ENCODE results near the gene HIPK3.

Gene HIPK3

DNA sequence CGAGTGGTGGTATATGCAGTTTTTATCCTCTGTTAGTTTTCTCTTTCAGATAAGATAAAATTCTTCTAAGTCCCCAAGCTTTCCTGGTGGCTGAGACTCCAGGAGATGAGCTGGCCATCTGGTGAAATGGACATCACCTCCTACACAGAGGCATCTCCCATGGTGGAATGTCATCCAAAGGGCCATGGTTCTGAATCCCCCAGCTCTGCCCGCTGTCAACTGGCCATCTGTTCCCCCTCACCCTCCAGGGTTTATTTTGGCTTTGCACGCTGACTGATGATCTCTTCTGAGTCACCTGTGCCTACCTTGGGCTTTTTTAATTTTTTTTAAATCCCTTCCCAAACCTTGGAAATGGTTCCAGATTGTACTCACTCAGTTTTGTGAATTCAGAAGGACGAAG lies 142.2 kb downstream of the HIPK3 start:
- no peaks in the 10 kb centered on the region for H3K27me3 ChIP-seq (ENCODE audit: insufficient read depth, poor library complexity, severe bottlenecking)
- TF ChIP-seq, protein P1, sequence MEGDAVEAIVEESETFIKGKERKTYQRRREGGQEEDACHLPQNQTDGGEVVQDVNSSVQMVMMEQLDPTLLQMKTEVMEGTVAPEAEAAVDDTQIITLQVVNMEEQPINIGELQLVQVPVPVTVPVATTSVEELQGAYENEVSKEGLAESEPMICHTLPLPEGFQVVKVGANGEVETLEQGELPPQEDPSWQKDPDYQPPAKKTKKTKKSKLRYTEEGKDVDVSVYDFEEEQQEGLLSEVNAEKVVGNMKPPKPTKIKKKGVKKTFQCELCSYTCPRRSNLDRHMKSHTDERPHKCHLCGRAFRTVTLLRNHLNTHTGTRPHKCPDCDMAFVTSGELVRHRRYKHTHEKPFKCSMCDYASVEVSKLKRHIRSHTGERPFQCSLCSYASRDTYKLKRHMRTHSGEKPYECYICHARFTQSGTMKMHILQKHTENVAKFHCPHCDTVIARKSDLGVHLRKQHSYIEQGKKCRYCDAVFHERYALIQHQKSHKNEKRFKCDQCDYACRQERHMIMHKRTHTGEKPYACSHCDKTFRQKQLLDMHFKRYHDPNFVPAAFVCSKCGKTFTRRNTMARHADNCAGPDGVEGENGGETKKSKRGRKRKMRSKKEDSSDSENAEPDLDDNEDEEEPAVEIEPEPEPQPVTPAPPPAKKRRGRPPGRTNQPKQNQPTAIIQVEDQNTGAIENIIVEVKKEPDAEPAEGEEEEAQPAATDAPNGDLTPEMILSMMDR (IDR thresholded peaks at IDR 0.05; ENCODE audit: poor library complexity, severe bottlenecking), result no peak
- H3K36me3 ChIP-seq (ENCODE audit: low read depth), result no peaks in the 10 kb centered on the region; the same call in 1 of the 2 replicates
- H3K4me1 ChIP-seq (ENCODE audit: insufficient read depth, poor library complexity, severe bottlenecking), result no peaks in the 10 kb centered on the region
- H3K4me3 ChIP-seq (ENCODE audit: severe bottlenecking), result no peak overlapping the region
- H3K27ac ChIP-seq (ENCODE audit: poor library complexity, severe bottlenecking), result no peak overlapping the region
- ATAC-seq (ENCODE audit: low read depth) (no peak), DNase-seq (ENCODE audit: low spot score) (no peak)
- H3K9me3 ChIP-seq (ENCODE audit: severe bottlenecking), result no peaks in the 10 kb centered on the region

DNA sequence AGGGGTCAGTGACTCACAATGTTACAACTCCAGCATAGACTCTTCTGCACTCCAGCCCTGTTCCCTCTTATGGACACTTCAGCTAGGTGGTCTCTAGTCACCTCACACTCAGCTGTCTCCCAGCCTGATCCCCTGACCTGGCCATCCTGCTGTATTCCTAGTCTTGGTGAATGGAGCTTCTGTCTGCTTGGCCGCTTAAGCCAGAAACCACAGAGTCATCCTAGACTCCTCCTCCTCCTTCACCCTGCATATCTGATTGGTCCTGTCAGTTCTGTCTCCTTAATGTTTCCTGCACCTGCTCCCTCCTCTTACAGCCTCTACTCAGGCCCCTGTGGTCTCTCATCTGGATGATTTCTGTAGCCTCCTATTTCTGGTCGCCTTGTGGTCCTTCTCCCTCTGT lies 144.9 kb downstream of the HIPK3 start:
- no peak for ATAC-seq (ENCODE audit: low read depth)
- no peak overlapping the region for H3K27ac ChIP-seq (ENCODE audit: poor library complexity, severe bottlenecking)

DNA sequence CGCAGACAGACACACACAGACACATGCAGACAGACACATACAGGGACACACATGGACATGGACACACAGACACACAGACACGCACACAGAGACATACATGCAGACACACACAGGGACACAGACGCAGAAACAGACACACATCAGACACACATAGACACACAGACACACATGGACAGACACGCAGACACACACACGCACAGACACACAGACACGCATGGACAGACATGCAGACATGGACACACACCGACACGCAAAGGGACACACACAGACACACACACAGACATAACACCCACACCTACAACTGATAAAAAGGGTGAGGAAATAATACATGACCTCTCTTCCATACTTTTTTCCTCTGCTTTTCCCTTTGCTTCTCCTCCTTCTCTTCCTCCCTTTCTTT lies 146.2 kb downstream of the HIPK3 start:
- no peak overlapping the region for H3K4me3 ChIP-seq (ENCODE audit: severe bottlenecking)
- H3K4me1 ChIP-seq (ENCODE audit: insufficient read depth, poor library complexity, severe bottlenecking), result no peaks in the 10 kb centered on the region
- no peak overlapping the region for H3K27ac ChIP-seq (ENCODE audit: poor library complexity, severe bottlenecking)
- no peaks in the 10 kb centered on the region for H3K9me3 ChIP-seq (ENCODE audit: severe bottlenecking)
- no peak for ATAC-seq (ENCODE audit: low read depth)
- H3K27me3 ChIP-seq (ENCODE audit: insufficient read depth, poor library complexity, severe bottlenecking), result no peaks in the 10 kb centered on the region
- no peaks in the 10 kb centered on the region; the same call in 1 of the 2 replicates for H3K36me3 ChIP-seq (ENCODE audit: low read depth)
- TF ChIP-seq, protein P1 (IDR thresholded peaks at IDR 0.05; ENCODE audit: poor library complexity, severe bottlenecking), result no peak
- no peak for DNase-seq (ENCODE audit: low spot score)

More for the DNA sequence above, 144.9 kb downstream of the HIPK3 start:
- Histone ChIP-seq H3K27me3 (ENCODE audit: insufficient read depth, poor library complexity, severe bottlenecking) (no peaks in the 10 kb centered on the region), H3K36me3 (ENCODE audit: low read depth) (no peaks in the 10 kb centered on the region; the same call in 1 of the 2 replicates), H3K9me3 (ENCODE audit: severe bottlenecking) (no peaks in the 10 kb centered on the region), H3K4me1 (ENCODE audit: insufficient read depth, poor library complexity, severe bottlenecking) (no peaks in the 10 kb centered on the region), H3K4me3 (ENCODE audit: severe bottlenecking) (no peak overlapping the region)
- TF ChIP-seq, protein P1 (IDR thresholded peaks at IDR 0.05; ENCODE audit: poor library complexity, severe bottlenecking), result no peak
- no peak for DNase-seq (ENCODE audit: low spot score)

DNA sequence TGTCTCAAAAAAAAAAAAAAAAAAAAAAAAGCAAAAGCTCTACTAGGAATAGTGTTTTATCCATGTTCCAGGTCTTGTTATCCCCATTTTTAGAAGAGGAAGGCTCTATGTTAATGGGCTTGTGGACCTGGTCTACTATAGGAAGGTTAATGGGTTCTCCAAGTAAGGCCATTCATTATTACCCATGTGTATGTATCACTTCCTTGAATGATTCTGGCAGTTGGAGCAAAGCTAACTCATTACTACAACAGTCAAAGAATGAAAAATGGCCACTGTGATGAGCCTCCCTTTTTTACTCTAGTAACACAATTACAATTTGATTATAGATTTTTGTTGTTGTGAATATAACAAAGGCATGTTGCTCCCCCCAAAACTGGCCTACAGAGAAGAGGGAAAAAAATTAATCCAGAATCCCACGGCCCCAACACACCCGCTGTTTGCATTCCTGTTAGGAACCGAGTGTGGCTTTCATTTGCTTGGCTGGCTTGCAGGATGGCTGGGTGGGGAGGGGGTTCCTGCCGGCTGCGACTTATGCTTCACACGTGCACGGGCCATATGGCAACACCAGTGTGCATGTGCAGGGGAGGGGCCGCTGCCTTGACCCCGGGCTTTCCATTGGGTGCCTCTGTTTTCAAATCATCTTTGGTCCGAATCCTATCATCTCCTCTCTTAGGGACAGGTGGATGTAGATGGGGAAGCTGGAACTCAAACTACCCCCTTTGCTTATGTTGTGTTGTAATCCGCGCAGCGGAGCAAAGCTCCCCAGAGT lies 148.8 kb downstream of the HIPK3 start:
- Histone ChIP-seq H3K27ac (ENCODE audit: poor library complexity, severe bottlenecking) (no peak overlapping the region), H3K36me3 (ENCODE audit: low read depth) (no peaks in the 10 kb centered on the region), H3K27me3 (ENCODE audit: insufficient read depth, poor library complexity, severe bottlenecking) (no peaks in the 10 kb centered on the region), H3K9me3 (ENCODE audit: severe bottlenecking) (no peaks in the 10 kb centered on the region), H3K4me1 (ENCODE audit: insufficient read depth, poor library complexity, severe bottlenecking) (no peaks in the 10 kb centered on the region), H3K4me3 (ENCODE audit: severe bottlenecking) (no peak overlapping the region)
- ATAC-seq (ENCODE audit: low read depth), result no peak
- TF ChIP-seq, protein P1 (IDR thresholded peaks at IDR 0.05; ENCODE audit: poor library complexity, severe bottlenecking), result no peak
- no peak for DNase-seq (ENCODE audit: low spot score)

Data from RWPE2 (cell line).